HUDEP-2 (cell line): Measurements from ENCODE around the gene WIPF3.

Experiments used
- DNase-seq, 76 experiments: peaks; one replicate each; lab custom pipeline; 2025; ENCODE audit not compliant: unreplicated experiment in 76 of 76; lab: John Stamatoyannopoulos, UW

The WIPF3 gene

GRCh38 chr7:29898301-29898700 is 92.0 kb downstream of the WIPF3 start:
- DNase-seq = no peak

- no peak for DNase-seq
These were observed 94.4 kb downstream of the WIPF3 start for GRCh38 chr7:29900745-29901144.

- no peak for DNase-seq
These were observed 100.1 kb downstream of the WIPF3 start for GRCh38 chr7:29906200-29907022.

GRCh38 chr7:29914180-29914579 is 107.9 kb downstream of the WIPF3 start:
- no peak for DNase-seq

GRCh38 chr7:29915481-29916215 is 109.3 kb downstream of the WIPF3 start:
- DNase-seq = no peak

GRCh38 chr7:29917641-29918040 is 111.3 kb downstream of the WIPF3 start:
- DNase-seq = no peak

GRCh38 chr7:29918850-29919249 is 112.5 kb downstream of the WIPF3 start:
- no peak for DNase-seq

- DNase-seq = no peak
These were observed 113.5 kb downstream of the WIPF3 start for GRCh38 chr7:29919790-29920189.

- no peak for DNase-seq
These were observed 114.2 kb downstream of the WIPF3 start for GRCh38 chr7:29920491-29920890.

- peak in 57 of 76 experiments; percentile 2 to 70 (median 34) for DNase-seq
These were observed 115.2 kb downstream of the WIPF3 start for GRCh38 chr7:29921404-29922010.

GRCh38 chr7:29922921-29923700 is 116.8 kb downstream of the WIPF3 start:
- DNase-seq = no peak

- no peak for DNase-seq
These were observed 117.7 kb downstream of the WIPF3 start for GRCh38 chr7:29924006-29924405.

- no peak for DNase-seq
These were observed 118.4 kb downstream of the WIPF3 start for GRCh38 chr7:29924684-29925083.

- DNase-seq = no peak
These were observed 119.9 kb downstream of the WIPF3 start for GRCh38 chr7:29926216-29926615.

- DNase-seq = no peak
These were observed 120.4 kb downstream of the WIPF3 start for GRCh38 chr7:29926741-29927140.

GRCh38 chr7:29929018-29929807 is 122.9 kb downstream of the WIPF3 start:
- DNase-seq = no peak

- no peak for DNase-seq
These were observed 128.8 kb downstream of the WIPF3 start for GRCh38 chr7:29935111-29935510.

- no peak for DNase-seq
These were observed 130.8 kb downstream of the WIPF3 start for GRCh38 chr7:29937132-29937531.

- no peak for DNase-seq
These were observed 133.9 kb downstream of the WIPF3 start for GRCh38 chr7:29940199-29940598.

- no peak for DNase-seq
These were observed 139.0 kb downstream of the WIPF3 start for GRCh38 chr7:29945259-29945809.
